ENCODE data around the gene DLL1.

Gene DLL1

DNA sequence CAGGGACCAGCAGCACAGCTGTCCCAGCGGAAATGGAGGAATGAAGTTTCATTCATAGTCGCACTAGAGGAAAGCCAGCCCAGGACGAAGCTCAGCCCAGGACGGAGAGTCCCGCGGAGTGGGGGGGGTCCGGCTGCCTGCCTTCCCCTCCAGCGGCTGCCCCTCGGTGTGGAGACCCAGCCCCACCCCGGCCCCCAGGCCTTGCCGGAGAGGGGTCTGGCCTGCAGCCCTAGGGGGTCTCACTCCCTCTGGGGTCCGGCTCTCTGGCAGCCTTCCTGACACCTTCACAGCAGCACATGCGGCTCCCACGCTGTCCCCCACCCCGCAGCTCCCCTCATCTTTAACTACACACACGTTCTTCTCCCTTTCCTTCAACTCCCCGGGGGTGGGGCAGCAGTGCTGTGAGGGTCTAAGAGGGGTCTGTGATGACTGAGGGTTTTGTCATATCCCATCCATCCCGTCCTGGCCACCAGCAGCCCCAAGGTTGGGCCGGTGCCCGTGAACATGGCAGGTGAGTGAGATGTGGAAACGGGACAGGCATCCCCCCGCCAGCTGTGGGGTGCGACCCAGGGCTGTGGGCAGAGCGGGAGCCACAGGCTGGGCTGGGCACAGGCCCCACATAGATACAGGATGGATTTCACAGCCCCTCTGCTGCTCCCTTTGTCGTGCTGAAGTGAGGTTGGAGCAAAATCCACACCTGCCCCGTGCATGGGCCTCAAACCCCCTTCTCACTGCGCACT is 41.8 kb downstream of the DLL1 start:
- DNase-seq = no peak

GRCh38 chr6:170248111-170248805 is 42.6 kb downstream of the DLL1 start:
- DNase-seq = no peak

GRCh38 chr6:170247178-170247701 is 43.6 kb downstream of the DLL1 start:
- no peak for DNase-seq

GRCh38 chr6:170245475-170245992 is 45.3 kb downstream of the DLL1 start:
- DNase-seq = no peak

DNA sequence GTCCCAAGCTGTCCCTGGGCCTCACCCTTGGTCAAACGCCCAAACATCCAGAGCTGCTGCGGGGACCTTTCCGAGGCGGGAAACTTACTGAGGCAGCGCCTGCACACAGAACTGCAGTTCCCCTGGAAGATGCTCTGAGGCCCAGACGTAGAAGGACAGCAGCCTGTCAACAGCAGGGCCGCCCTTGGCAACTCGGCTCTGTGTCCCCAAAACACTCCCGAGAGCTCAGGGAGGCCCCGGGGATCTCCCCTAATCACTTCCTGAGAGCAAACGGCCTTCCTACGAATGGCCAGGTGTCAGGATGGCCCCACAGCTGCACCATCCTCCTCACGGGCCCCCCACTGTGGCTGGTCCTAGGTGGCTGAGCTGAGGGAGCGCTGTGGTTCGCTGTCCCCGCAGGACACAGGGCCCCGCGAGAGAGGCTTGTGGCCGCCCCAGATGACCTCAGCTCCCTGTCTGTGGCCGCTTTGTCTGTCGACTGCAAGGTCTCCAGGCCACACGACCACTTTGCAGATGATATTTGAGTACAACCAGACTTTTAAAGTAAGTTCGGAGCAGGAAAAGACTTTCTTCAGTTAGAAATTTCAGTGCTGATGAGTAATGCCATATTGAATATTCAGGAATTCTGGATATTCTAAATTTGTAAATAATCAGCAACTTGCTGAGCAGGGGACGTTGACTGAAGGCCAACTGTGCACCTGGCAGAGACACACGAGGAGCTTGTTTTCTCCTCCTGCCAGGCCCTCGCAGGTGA is 46.0 kb downstream of the DLL1 start:
- DNase-seq = no peak

DNA sequence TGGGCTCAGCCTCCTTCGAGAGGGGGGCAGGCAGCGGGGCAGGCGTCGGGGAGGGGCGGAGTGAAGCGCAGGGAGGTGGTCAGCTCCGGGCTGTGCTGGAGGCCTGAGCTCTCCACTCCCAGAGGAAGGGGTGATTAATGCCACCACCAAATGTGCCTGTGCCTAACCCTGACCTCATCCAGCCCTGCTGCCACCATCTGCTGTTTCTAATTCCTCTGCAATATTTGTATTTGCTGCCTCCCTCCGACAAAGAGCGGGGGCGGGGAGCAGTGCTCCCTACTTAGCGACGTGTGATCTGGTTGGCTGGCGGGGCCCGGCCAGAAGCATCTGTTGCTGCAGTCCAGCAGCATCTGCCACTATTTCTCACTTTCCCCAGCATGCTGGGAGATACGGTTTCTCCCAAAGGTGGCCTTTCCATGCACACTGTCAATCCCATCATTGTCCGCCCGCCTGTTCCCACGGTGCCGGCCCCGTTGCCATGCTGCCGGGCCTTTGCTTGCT is 47.0 kb downstream of the DLL1 start:
- no peak for DNase-seq

GRCh38 chr6:170243386-170243785 is 47.5 kb downstream of the DLL1 start:
- no peak for DNase-seq

DNA sequence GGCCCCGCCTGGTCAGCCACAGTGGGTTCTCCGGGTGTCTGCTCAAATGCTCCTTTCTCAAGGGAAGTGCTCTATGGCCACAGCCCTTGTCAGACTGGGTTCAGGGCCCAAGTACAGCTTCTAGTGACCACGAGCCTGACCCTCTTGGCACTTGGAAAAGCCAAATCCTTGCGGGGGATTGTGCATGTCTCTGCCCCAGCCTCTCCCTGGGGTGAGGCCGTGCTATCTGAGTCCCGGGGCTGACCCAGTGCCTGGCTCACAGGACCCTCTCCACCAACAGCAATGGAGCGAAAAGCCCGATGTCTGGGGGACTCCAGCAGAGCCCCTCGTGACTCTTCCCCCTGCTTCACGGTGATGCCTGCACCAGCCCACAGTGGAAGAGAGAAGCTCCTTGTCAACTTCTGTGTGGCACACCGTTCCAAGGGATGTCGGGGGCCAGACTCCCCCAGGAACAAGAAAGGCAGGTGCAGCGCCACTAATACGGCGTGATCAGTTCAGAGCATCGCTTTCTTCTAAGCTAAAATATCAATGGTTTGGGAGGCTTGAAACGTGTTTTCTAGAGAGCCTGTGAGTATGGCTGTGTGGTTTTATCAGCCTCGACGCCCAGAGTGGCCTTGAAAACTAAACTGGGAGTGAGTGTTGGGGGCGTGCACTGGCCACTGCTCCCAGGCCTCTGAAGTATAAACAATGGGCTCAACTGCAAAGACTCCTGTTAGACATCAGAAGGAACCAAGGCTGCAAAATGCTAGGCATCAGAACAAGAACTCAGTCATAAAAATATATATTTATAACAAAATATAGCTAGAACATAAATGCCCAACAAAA is 51.9 kb downstream of the DLL1 start:
- DNase-seq = no peak

DNA sequence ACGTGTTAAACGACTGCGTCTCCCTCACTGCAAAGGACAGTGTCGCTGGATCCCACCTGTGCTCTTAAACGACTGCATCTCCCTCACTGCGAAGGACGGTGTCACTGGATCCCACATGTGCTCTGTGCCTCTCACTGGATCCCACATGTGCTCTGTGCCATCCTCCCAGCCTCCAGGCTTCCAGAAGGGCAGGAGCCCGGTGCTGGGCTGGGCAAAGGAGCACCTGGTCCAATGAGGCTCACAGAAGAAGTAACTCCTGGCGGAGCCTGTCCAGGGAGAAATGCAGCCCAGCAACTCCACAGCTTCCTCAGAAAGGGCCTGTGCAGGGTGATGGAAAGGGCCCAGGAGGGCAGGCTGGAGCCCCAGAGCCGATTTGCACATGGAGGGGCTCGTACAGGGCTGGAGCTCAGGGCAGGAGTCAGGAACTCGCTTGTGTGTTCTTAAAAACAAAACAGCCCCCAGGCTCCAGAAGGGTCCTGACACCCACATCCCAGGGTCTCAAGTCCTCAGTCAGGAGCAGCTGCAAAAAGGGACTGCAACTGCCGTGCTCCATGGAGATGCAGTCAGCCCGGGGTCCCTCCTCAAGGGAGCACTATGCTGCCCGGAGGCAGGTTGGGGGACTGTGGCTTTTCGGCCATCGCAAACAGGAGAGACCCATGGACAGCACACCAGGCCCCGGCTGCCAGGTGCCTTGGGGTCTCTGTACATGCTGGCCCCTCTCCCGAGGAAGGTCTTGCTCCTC is 52.7 kb downstream of the DLL1 start:
- DNase-seq = no peak

GRCh38 chr6:170236131-170236836 is 54.6 kb downstream of the DLL1 start:
- no peak for DNase-seq

GRCh38 chr6:170235391-170236125 is 55.3 kb downstream of the DLL1 start:
- no peak for DNase-seq

GRCh38 chr6:170234419-170234818 is 56.5 kb downstream of the DLL1 start:
- no peak for DNase-seq

DNA sequence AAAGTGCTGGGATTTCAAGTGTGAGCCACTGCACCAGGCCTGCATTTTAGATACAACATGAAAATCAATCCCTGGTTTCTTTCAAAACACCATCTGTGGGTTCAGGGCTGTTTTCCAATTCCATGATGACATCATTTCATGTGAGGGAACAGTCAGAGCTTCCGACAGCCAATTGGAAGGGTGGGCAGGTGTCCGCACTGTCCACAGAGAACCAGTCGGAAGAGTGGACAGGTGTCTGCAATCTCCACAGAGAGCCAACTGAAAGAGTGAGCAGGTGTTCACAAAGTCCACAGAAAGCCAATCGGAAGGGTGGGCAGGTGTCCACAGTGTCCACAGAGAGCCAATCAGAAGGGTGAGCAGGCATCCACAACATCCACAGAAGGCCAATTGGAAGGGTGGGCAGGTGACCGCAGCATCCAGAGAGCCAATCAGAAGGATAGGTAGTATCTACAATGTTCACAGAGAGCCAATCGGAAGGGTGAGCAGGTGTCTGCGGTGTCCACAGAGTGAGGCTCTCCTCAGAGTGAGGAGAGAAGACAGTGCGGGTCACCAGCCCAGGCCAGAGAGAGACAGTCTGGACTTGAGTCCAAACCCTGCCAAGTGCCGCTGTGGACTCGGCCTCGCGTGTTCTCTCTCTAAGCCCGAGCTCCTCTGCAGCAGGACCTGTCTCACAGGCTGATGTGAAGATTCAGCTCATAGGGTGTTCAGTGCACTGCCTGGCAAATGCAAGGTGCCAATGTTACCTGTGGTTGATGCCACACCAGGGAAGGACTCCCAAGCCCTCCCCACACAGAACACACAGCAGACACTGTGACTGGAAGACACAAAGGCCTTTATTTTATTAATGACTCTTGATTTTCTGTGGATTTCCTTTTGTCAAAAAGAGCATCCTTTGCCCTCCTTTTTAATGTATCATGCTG is 57.3 kb downstream of the DLL1 start:
- no peak for DNase-seq

Data from activated CD4-positive, alpha-beta T cell treated with anti-CD3 and anti-CD28 coated beads for 48 hours (primary cell).